ENCODE measurements around the gene DAGLB. TPM values are rescaled to one million over a fixed set of nuclear protein-coding genes. Genes with fewer than 3 reads are reported as not detected.
A peak's percentile ranks its signal among the peaks of the same experiment; 100 is the strongest.

DAGLB gene
- total and polyA plus RNA-seq, 2 of the 8 experiments (the other 6 are each of a cell fraction or from before 2014, with no cell fraction given): 27.0 to 39.6 TPM

GRCh38 chr7:6482307-6482706 is 34.6 kb upstream of the DAGLB start:
- Histone ChIP-seq H3K23me2 (ENCODE audit: low read depth, low read length) (0 out of 2 replicates have a peak, but pooled peaks cover 3% of the 10 kb centered on the region), H3K36me3 (ENCODE audit: control insufficient read depth in 2 of 4, insufficient read depth in 4 of 4, low read length in 3 of 4) (peaks cover 0 to 9% (median 0%) of the 10 kb centered on the region in 4 experiments; a peak in 1 of 8 replicates), H2BK120ac (replicated peaks; ENCODE audit: low read depth, low read length) (no peak overlapping the region), H2BK15ac (ENCODE audit: low read length) (no peak overlapping the region), H3K56ac (replicated peaks; ENCODE audit: insufficient read length, low read depth, low read length) (no peak overlapping the region), H3K9ac (replicated peaks in 1 of 4; ENCODE audit: extremely low read depth in 1 of 4, low read depth in 3 of 4, low read length in 3 of 4) (no peak overlapping the region), H4K91ac (replicated peaks; ENCODE audit: insufficient read length, low read length) (no peak overlapping the region), H2AFZ (ENCODE audit: low read length) (no peak overlapping the region), H3K18ac (ENCODE audit: extremely low read depth, low read length) (no peak overlapping the region), H3K4me1 (replicated peaks in 1 of 4; ENCODE audit: control insufficient read depth in 3 of 4, insufficient read depth in 4 of 4, low read length in 3 of 4) (peaks cover 0 to 3% (median 0%) of the 10 kb centered on the region in 4 experiments; a peak in 1 of 7 replicates), H3K9me3 (ENCODE audit: insufficient read depth in 2 of 2, low read depth in 1 of 2, low read length in 1 of 2) (no peaks in the 10 kb centered on the region), H2AK5ac (ENCODE audit: low read depth, low read length) (no peak overlapping the region), H3K23ac (ENCODE audit: insufficient read length) (no peak overlapping the region), H4K20me1 (replicated peaks in 1 of 2; ENCODE audit: control insufficient read depth in 1 of 2, insufficient read depth in 2 of 2, low read length in 2 of 2) (peaks cover 6 to 13% of the 10 kb centered on the region in 2 experiments), H3K4me3 (ENCODE audit: extremely low read depth in 1 of 4, insufficient read depth in 2 of 4, low read depth in 3 of 4, low read length in 4 of 4) (peak overlapping the region in 1 of 4 experiments; percentile 100; a peak in 1 of 8 replicates), H4K8ac (ENCODE audit: extremely low read depth, insufficient read depth, low read length) (no peak overlapping the region), H4K5ac (ENCODE audit: insufficient read length, low read depth, low read length) (no peak overlapping the region), H2BK12ac (ENCODE audit: low read depth, low read length) (no peak overlapping the region), H3K27me3 (replicated peaks in 1 of 4; ENCODE audit: control insufficient read depth in 3 of 4, extremely low read depth in 1 of 4, insufficient read depth in 3 of 4, low read length in 3 of 4) (peaks cover 0 to 3% (median 0%) of the 10 kb centered on the region in 4 experiments; a peak in 1 of 7 replicates), H3K14ac (ENCODE audit: insufficient read length) (no peak overlapping the region), H3K79me1 (ENCODE audit: low read depth, low read length) (peaks cover 5% of the 10 kb centered on the region), H2BK20ac (ENCODE audit: low read length) (no peak overlapping the region), H3K27ac (ENCODE audit: low read depth, low read length) (no peak overlapping the region), H3K79me2 (ENCODE audit: control insufficient read depth in 1 of 2, insufficient read depth in 2 of 2, low read length in 2 of 2) (peaks cover 0 to 56% of the 10 kb centered on the region in 2 experiments; a peak in 3 of 4 replicates), H3K4ac (replicated peaks; ENCODE audit: insufficient read length, low read depth, low read length) (no peak overlapping the region), H2BK5ac (ENCODE audit: low read depth, low read length) (no peak overlapping the region), H3K4me2 (ENCODE audit: insufficient read depth in 1 of 2, low read depth in 2 of 2, low read length in 2 of 2) (peak overlapping the region; percentile 3 to 70; a peak in 1 of 4 replicates)
- ChIA-PET CTCF (ENCODE audit: partially characterized antibody) (no interaction called here), POLR2A (ENCODE audit: partially characterized antibody) (no interaction called here)
- DNase-seq (ENCODE audit: low read depth in 1 of 2, low spot score in 2 of 2): no peak
- WGBS, 2 experiments (ENCODE audit: extremely low coverage in 1 of 2, insufficient coverage in 1 of 2, insufficient read length in 1 of 2, insufficient replicate concordance in 2 of 2, low coverage in 1 of 2, low lambda C conversion rate in 2 of 2, missing lambda C conversion rate in 1 of 2): 90% methylated on average over 4 of the region's 4 CpGs; no CpG with 5 or more reads in 1 of the 2 experiments
- FAIRE-seq: no peak
- TF ChIP-seq CHD1 (IDR thresholded peaks at IDR 0.05; ENCODE audit: low read depth, low read length) (no peak), ASH2L (IDR thresholded peaks at IDR 0.05; ENCODE audit: low read length) (no peak), CBX8 (IDR thresholded peaks at IDR 0.05; ENCODE audit: borderline replicate concordance, low read depth, low read length) (no peak), SP1 (IDR thresholded peaks at IDR 0.05; ENCODE audit: low read depth, low read length) (no peak), RFX5 (IDR thresholded peaks at IDR 0.05; ENCODE audit: borderline replicate concordance, low read depth, low read length) (no peak), JUND (IDR thresholded peaks at IDR 0.05; ENCODE audit: low read length) (no peak), EGR1 (IDR thresholded peaks at IDR 0.05; ENCODE audit: borderline replicate concordance, low read depth, low read length) (no peak), ATF3 (IDR thresholded peaks at IDR 0.05; ENCODE audit: insufficient read depth, low read depth, low read length) (no peak), CBX5 (IDR thresholded peaks at IDR 0.05; ENCODE audit: low read depth, low read length) (no peak), SRF (IDR thresholded peaks at IDR 0.05; ENCODE audit: low read depth, low read length) (no peak), CREB1 (IDR thresholded peaks at IDR 0.05) (no peak), CTCF (IDR thresholded peaks at IDR 0.05; ENCODE audit: control extremely low read depth in 1 of 3, insufficient read depth in 1 of 3, low read depth in 1 of 3, low read length in 3 of 3) (no peak)
